ENCODE measurements around the gene NDUFB4. TPM values are rescaled to one million over a fixed set of nuclear protein-coding genes. Genes with fewer than 3 reads are reported as not detected.

The NDUFB4 gene
- polyA plus RNA-seq, 3 donors, result 170 to 209 (median 205) TPM

DNA sequence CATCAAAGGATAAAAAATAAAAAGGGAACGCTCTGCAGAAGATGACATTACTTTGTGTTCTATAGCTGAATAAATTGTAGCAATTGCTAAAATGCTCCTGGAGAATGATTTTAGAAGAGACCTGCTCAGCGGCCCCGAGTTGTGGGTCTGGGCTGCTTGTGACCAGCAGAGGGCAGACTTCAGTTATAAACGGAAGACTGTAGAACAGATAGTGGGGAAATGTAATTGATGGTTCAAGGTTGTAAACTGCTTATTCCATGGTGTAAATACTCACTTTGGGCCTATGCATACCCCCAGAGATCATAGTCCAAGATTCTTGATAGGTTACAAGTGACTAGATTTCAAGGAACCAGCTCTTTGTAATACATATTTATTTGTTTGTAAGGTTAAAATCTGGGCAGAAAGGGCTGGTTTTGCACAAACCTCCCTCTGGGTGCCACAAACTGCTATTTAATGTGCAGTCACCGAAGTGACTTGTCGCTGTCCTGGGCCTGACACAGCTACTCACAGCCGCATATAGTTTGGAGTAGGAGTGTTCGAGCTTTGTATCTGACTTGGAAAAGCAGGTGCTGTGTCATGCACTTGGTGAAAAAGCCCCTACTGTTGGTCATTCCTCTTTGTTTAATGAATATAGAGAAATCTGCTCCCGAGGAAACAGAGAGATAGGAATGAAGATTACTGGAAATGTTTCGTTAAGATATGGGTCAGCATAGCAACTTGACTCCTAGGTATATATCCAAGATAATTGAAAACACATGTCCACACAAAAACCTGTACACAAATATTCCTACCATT lies 34.7 kb upstream of the NDUFB4 start:
- peak in 7 of 11 donors; percentile 56 to 66 (median 57) for DNase-seq (ENCODE audit: extremely low read depth in 1 of 11, low read depth in 9 of 11, low spot score in 4 of 11)

DNA sequence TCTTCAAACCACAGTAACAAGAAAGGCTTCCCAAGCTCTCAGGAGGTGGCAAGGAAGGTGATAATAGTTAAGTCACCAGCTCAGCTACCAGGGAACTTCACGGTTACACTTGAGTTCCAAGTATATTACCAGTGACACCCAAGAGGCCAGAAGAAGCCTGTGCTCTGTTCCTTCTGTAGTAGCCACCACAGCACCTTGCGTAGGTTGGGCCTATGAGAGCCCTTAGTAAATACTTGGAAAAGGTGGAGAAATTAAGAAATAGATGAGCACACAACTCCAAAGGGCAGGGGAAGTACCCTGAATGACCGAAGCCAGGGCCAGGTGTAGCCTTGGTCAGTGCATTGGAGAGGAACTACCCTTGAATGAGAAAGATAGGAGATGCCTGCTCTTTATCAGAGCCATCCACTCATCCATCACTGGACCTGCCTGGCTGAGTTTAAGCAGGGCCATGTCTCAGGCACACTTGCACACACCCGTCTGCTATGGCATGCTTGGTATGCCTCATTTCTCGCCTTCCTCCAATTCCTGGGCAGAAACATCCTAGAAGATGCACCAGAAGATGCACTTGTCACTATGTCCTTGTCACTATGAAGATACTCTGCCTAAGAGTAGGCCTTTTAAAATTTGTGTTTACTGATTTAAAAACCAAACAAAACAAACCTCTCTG lies 32.6 kb upstream of the NDUFB4 start:
- no peak for DNase-seq (ENCODE audit: extremely low read depth in 1 of 11, low read depth in 9 of 11, low spot score in 4 of 11)

- peak in 2 of 11 donors; percentile 49 to 57 for DNase-seq (ENCODE audit: extremely low read depth in 1 of 11, low read depth in 9 of 11, low spot score in 4 of 11)
These were observed 29.7 kb upstream of the NDUFB4 start for GRCh38 chr3:120566243-120566975.

DNA sequence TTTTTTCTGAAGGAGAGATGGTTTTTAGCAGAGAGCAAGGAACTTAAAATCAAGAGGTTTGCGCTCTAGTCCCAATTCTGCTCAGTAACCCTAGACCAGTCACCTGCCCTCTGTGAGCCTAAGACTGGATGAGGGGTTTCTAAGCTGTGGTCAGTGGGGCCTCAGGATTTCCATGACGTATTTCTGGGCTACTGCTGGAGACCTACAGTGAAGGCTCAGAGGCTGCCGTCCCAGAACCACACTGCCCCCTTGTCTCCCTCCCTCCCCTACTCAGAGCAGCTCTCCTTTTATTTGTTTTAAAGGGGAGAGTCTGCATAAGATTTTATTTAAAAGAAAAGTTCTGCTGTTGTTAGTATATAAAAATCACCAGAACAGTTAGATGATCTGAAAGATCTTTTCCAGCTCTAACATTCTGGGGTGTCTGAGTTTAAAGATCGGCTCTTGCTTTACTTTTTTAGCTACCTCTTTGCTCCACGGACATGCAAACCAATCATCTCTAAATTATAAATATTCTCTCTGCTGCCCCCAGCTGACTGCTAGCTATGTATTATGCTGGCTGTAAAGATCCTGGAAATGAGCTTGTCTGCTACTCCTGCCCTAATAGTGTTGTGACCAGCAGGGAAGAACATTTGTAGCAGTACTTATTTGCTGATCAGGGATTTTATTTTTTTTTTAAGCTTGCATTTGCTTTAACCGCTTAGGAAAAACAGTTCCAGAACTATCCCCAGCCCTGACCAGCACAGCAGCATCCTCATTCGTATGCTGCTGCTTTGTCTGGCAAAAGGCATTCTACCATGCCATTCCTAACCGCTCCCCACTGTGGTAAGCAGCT lies 28.6 kb upstream of the NDUFB4 start:
- DNase-seq (ENCODE audit: extremely low read depth in 1 of 11, low read depth in 9 of 11, low spot score in 4 of 11), result no peak

DNA sequence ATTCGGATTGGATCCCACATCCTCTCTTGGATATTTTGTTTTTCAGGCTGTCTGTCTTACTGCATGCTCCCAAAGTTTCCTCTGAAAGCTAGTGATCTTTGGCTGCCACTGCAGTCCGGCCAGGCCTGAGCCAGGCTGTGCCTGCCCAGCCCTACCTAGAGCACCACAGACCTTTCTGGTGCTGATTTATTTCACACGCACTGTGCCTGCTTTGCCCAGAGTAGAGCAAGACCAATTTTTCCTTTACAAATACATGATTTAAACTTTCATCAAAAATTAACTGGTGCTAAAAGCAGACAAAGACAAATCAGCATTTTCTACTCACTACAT lies 28.0 kb upstream of the NDUFB4 start:
- DNase-seq (ENCODE audit: extremely low read depth in 1 of 11, low read depth in 9 of 11, low spot score in 4 of 11), result no peak

DNA sequence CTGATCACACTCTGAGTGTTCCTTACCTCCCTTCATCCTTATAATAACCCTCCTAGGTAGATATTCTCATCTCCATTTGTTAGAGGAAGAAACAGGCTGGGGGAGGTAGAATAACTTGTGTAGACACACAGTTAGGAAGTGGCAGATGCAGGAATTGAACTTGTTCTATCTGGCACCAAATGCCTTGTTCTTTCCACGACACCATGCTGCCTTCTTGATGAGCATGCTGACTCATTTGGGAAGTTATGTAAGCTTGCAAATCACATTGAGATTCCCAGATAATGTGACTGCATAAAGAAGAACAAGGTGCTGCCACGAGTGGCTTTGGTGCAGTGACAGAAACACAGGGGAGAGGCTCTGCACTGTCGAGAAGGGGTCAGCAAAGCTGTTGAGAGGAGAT lies 27.5 kb upstream of the NDUFB4 start:
- no peak for DNase-seq (ENCODE audit: extremely low read depth in 1 of 11, low read depth in 9 of 11, low spot score in 4 of 11)

DNA sequence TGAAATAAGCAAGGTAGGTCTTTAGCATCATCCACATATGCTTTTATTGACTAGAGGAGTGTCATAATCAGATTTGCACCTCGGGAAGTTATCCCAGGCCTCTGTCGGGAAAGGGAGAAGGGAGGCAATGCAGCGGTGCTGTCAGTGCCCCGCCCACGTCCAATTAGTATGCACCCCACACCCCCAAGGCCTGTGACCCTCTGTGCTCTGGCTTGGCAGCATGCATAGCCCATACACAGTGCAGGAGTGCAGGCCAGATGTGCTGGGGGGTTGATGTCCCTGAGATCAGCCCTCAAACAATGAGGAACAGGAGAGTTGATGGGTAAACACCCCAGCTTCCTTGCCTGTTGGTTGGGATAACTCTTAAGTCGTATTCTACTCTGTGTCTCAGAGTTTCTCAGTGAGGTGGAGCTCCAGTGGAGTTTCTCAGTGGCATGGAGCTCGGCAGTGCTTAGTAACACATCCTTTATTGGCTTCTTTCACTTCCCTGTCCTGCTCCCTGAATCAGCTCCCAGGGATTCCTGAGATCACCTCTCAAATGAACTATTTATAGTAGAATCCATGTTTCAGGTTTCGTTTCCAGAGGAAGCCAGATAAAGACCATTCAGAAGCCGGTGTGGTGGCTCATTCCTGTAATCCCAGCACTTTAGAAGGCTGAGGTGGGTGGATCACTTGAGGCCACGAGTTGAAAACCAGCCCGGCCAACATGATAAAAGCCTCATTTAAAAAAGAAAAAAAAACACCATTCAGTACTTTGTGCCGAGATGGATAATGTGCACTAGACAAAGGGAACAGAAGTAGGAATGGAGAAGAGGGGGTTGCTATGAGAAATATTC lies 26.7 kb upstream of the NDUFB4 start:
- no peak for DNase-seq (ENCODE audit: extremely low read depth in 1 of 11, low read depth in 9 of 11, low spot score in 4 of 11)

- no peak for DNase-seq (ENCODE audit: extremely low read depth in 1 of 11, low read depth in 9 of 11, low spot score in 4 of 11)
These were observed 24.1 kb upstream of the NDUFB4 start for GRCh38 chr3:120572027-120572426.

- no peak for DNase-seq (ENCODE audit: extremely low read depth in 1 of 11, low read depth in 9 of 11, low spot score in 4 of 11)
These were observed 8.7 kb upstream of the NDUFB4 start for GRCh38 chr3:120587332-120587975.

DNA sequence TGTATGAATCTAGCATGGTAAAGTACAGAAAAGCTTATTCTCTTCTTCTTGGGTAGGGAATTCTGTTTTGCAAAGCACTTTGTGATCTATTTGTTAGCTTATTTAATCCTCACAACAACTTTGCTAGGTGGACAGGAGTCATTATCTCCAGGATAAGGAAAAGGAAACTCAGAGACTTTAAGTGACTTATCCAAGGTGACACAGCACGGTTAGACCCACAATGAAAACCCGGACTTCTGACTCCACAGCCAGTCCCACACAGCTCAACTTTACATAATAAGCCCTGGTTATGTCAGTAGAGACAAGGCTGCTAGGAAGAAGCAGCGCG lies 384 bp upstream of the NDUFB4 start:
- no peak for DNase-seq (ENCODE audit: extremely low read depth in 1 of 11, low read depth in 9 of 11, low spot score in 4 of 11)

GRCh38 chr3:120596853-120597223 lies 702 bp downstream of the NDUFB4 start:
- no peak for DNase-seq (ENCODE audit: extremely low read depth in 1 of 11, low read depth in 9 of 11, low spot score in 4 of 11)

- DNase-seq (ENCODE audit: extremely low read depth in 1 of 11, low read depth in 9 of 11, low spot score in 4 of 11), result no peak
These were observed 1.4 kb downstream of the NDUFB4 start for GRCh38 chr3:120597445-120598049.

GRCh38 chr3:120599211-120599610 lies 3.1 kb downstream of the NDUFB4 start:
- no peak for DNase-seq (ENCODE audit: extremely low read depth in 1 of 11, low read depth in 9 of 11, low spot score in 4 of 11)

DNA sequence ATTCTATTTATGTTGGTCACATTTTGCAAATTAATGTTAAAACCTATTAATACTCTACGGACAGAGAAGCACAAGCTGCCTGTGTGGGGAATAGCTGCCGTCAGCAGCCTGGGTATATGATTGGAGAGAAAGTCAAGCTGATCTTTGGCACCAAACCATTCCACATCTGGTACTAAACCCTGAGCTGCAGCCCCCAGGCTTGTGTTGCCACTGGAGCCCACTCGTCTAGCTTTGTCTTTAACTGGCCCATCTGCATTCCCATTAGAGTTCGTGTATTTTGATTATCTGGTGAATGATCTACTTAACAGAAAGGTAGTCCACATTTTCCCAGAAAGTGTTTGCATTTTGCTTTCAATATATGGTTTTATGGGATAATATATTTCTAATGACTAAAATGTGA lies 5.4 kb downstream of the NDUFB4 start:
- peak in 1 of 11 donors; percentile 6 for DNase-seq (ENCODE audit: extremely low read depth in 1 of 11, low read depth in 9 of 11, low spot score in 4 of 11)

- DNase-seq (ENCODE audit: extremely low read depth in 1 of 11, low read depth in 9 of 11, low spot score in 4 of 11), result no peak
These were observed 6.5 kb downstream of the NDUFB4 start for GRCh38 chr3:120602682-120603081.

DNA sequence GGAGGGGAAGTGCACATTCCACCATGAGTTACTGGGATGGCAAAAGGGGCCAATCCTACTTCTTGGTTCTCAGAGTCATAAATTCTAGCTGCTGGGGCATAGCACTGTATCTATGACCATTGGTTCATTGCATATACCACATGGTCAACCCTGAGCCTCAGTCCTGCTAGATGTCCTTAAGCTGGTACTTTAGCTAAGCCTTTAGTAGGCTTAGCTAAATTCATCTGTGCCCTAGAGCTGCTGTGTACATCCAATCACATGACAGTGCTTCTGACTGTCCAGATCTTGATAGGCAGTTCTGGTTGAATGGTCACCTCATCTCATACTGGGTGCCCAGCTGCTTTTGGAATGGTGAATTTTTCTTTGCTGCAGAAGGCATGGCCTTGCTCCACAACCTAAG lies 8.2 kb downstream of the NDUFB4 start:
- no peak for DNase-seq (ENCODE audit: extremely low read depth in 1 of 11, low read depth in 9 of 11, low spot score in 4 of 11)

DNA sequence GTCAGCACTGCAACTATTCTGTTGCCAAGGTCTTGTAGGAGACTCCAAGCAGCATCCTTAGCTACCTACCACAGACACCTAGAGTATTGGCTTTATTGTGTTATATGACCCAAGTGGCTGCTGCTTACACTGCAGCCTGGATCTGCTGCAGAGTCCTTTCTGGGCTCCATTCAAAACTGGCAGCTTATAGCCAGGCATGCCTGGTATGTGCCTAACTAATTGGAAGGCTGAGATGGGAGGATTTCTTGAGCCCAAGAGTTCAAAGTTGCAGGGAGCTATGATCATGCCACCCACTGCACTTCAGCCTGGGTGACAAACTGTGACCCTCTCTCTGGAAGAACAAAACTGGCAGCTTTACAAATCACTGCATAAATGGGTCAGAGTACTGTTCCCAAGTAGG lies 8.6 kb downstream of the NDUFB4 start:
- DNase-seq (ENCODE audit: extremely low read depth in 1 of 11, low read depth in 9 of 11, low spot score in 4 of 11), result no peak

- DNase-seq (ENCODE audit: extremely low read depth in 1 of 11, low read depth in 9 of 11, low spot score in 4 of 11), result no peak
These were observed 12.4 kb downstream of the NDUFB4 start for GRCh38 chr3:120608506-120608905.

All from renal cortex interstitium (tissue), 11 donors.